HG02970 (cell line): ENCODE measurements around the gene GREB1.

Experiments used
- ATAC-seq: cut with Tn5 transposase; IDR thresholded peaks from one replicate; pipeline ENCODE4 v1.9.1; 2021; ENCODE audit warnings: mild to moderate bottlenecking, moderate library complexity, moderate number of reproducible peaks; ENCODE audit not compliant: unreplicated experiment, low FRiP score

GREB1 gene

GRCh38 chr2:11533278-11534070, at the start of gene GREB1:
GREB1 (plus strand) TSS chr2:11534045; CDS start chr2:11556615, 22,570 bp downstream.
- no peak for ATAC-seq

GRCh38 chr2:11488809-11489208, 45.0 kb upstream of the GREB1 start:
- no peak for ATAC-seq

- ATAC-seq = no peak
Measured at GRCh38 chr2:11490194-11490593, 43.7 kb upstream of the GREB1 start.

GRCh38 chr2:11491348-11491933, 42.4 kb upstream of the GREB1 start:
- ATAC-seq = no peak

- no peak for ATAC-seq
Measured at GRCh38 chr2:11492244-11492643, 41.6 kb upstream of the GREB1 start.

GRCh38 chr2:11492720-11493119, 41.1 kb upstream of the GREB1 start:
- no peak for ATAC-seq

- ATAC-seq = no peak
Measured at GRCh38 chr2:11493282-11493681, 40.6 kb upstream of the GREB1 start.

GRCh38 chr2:11494310-11494709, 39.5 kb upstream of the GREB1 start:
- ATAC-seq = no peak

- no peak for ATAC-seq
Measured at GRCh38 chr2:11495844-11496681, 37.8 kb upstream of the GREB1 start.

- ATAC-seq = no peak
Measured at GRCh38 chr2:11498543-11499034, 35.3 kb upstream of the GREB1 start.

GRCh38 chr2:11499081-11499743, 34.6 kb upstream of the GREB1 start:
- ATAC-seq = no peak

GRCh38 chr2:11500702-11501303, 33.0 kb upstream of the GREB1 start:
- ATAC-seq = no peak

GRCh38 chr2:11502740-11503292, 31.0 kb upstream of the GREB1 start:
- no peak for ATAC-seq

GRCh38 chr2:11503354-11503927, 30.4 kb upstream of the GREB1 start:
- ATAC-seq = no peak

GRCh38 chr2:11505652-11506610, 27.9 kb upstream of the GREB1 start:
- ATAC-seq = no peak

GRCh38 chr2:11506611-11506969, 27.3 kb upstream of the GREB1 start:
- ATAC-seq = no peak

GRCh38 chr2:11507517-11507916, 26.3 kb upstream of the GREB1 start:
- ATAC-seq = no peak

GRCh38 chr2:11508279-11508678, 25.6 kb upstream of the GREB1 start:
- no peak for ATAC-seq
